BE2C (cell line): ENCODE data around the gene TECTB.

Source experiments
- DNase-seq: peaks from one replicate; pipeline ENCODE4 v3.0.0-alpha.2; 2020
- H3K27me3 ChIP-seq: fragments of 250-450 bp; sonication (Bioruptor Pico); 2 replicates; pipeline ENCODE4 v1.5.1; 2020; ENCODE audit warnings: mild to moderate bottlenecking
- H3K36me3 ChIP-seq: fragments of 250-450 bp; sonication (Bioruptor Pico); 2 replicates; pipeline ENCODE4 v1.5.1; 2020; ENCODE audit warnings: mild to moderate bottlenecking
- H3K4me1 ChIP-seq: fragments of 250-450 bp; sonication (Bioruptor Pico); 2 replicates; pipeline ENCODE4 v1.5.1; 2020
- H3K4me3 ChIP-seq: 2 replicates; pipeline ENCODE4 v1.5.1; 2011; ENCODE audit warnings: low read depth, low read length
- H3K9me3 ChIP-seq: fragments of 250-450 bp; sonication (Bioruptor Pico); 2 replicates; pipeline ENCODE4 v1.5.1; 2020
- TF ChIP-seq, protein P1 (sequence below): IDR thresholded peaks from 2 replicates; pipeline ENCODE4 v1.5.1; 2012; ENCODE audit warnings: mild to moderate bottlenecking, low read depth, low read length

TECTB gene

DNA sequence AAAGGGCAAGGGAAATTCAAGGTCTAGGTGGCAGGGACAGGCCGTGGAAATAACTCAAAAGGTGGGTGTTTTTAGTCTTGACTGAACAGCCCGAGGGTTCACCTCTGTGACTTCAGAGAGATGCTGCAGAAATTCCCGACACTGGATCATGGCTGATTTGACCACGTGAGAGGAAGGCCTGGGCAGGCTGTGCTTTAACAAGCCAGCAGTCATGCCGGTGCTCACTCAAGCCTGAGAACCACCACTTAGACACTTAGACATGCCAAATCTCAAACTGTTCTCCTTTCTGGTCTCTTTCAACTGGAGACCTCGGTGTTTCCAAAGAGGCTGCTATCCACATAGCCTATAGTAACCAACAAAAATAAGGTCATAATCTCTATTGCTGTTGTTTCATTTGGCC is 15.4 kb downstream of the TECTB start:
- no peaks in the 10 kb centered on the region for H3K27me3 ChIP-seq

DNA sequence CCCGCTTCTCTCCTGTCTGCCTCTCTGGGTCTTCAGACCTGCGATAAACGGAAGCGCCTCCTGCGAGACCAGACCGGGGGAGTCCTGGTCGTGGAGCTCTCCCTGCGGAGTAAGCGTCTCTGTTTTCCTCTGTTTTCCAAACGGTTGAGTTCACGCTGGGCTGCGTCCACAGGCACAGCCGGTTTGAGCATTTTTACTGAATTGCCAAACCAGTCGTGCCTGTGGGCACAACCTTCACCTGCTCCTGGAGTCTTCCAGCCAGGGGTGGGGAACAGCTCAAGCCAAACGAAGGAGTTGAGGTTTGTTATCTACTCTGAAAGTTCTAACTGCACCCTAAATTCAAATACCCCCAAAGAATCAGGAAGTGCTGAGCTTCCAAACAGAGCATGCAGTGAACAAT is 16.3 kb downstream of the TECTB start:
- no peaks in the 10 kb centered on the region for H3K9me3 ChIP-seq
- H3K4me3 ChIP-seq = no peak overlapping the region
- TF ChIP-seq, protein P1, sequence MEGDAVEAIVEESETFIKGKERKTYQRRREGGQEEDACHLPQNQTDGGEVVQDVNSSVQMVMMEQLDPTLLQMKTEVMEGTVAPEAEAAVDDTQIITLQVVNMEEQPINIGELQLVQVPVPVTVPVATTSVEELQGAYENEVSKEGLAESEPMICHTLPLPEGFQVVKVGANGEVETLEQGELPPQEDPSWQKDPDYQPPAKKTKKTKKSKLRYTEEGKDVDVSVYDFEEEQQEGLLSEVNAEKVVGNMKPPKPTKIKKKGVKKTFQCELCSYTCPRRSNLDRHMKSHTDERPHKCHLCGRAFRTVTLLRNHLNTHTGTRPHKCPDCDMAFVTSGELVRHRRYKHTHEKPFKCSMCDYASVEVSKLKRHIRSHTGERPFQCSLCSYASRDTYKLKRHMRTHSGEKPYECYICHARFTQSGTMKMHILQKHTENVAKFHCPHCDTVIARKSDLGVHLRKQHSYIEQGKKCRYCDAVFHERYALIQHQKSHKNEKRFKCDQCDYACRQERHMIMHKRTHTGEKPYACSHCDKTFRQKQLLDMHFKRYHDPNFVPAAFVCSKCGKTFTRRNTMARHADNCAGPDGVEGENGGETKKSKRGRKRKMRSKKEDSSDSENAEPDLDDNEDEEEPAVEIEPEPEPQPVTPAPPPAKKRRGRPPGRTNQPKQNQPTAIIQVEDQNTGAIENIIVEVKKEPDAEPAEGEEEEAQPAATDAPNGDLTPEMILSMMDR = no peak
- no peaks in the 10 kb centered on the region for H3K27me3 ChIP-seq
- H3K4me1 ChIP-seq = peaks cover 29% of the 10 kb centered on the region
- no peak for DNase-seq
- H3K36me3 ChIP-seq = no peaks in the 10 kb centered on the region

More for the DNA sequence above, 15.4 kb downstream of the TECTB start:
- DNase-seq = peak; percentile 31
- H3K4me1 ChIP-seq = peaks cover 30% of the 10 kb centered on the region
- no peaks in the 10 kb centered on the region for H3K36me3 ChIP-seq
- H3K9me3 ChIP-seq = no peaks in the 10 kb centered on the region
- TF ChIP-seq, protein P1 = no peak
- H3K4me3 ChIP-seq = no peak overlapping the region

DNA sequence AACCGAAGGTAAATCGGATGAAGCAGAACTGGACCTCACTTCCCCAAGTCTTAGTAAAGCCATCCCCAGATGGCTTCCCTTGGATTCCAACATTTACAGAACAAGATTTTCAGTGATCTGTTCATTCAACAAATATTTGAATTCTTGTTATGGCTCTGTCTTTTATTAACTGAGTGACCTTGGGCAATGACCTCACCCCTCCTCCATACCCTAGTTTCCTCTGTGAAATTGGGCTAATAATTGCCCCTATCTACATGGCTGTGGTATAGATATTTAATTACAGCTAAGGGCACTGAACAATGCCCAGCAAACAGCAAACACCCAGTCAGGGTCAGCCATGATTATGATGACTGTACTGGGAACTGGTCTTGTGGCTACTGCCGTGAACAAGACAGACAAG is 19.1 kb downstream of the TECTB start:
- DNase-seq = no peak
- H3K27me3 ChIP-seq = no peaks in the 10 kb centered on the region
- H3K4me1 ChIP-seq = peaks cover 12% of the 10 kb centered on the region; the same call in 1 of the 2 replicates
- H3K36me3 ChIP-seq = no peaks in the 10 kb centered on the region
- no peak overlapping the region for H3K4me3 ChIP-seq
- no peaks in the 10 kb centered on the region for H3K9me3 ChIP-seq
- TF ChIP-seq, protein P1 = no peak

DNA sequence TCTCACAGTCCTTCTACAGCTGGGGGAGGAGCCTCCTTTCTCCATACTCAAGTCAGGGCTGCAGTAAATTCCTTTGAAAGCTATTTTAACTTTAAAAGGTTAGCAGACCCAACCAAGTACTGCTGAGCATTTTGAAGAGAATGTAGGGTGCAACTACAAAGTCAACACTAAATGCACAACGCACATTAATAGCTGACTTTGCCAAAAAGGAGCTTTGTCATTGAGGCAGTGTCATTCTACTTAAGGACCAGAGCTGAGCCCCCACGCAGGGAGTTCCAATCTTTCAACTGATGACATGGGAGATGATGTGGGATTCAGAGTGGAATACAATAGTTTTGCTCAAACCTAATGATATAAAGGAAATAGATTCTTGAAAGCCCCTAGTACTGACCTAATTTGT is 20.3 kb downstream of the TECTB start:
- DNase-seq = no peak
- Histone ChIP-seq H3K36me3 (no peaks in the 10 kb centered on the region), H3K4me1 (peaks cover 12% of the 10 kb centered on the region), H3K27me3 (no peaks in the 10 kb centered on the region), H3K4me3 (no peak overlapping the region), H3K9me3 (no peaks in the 10 kb centered on the region)
- TF ChIP-seq, protein P1 = no peak

DNA sequence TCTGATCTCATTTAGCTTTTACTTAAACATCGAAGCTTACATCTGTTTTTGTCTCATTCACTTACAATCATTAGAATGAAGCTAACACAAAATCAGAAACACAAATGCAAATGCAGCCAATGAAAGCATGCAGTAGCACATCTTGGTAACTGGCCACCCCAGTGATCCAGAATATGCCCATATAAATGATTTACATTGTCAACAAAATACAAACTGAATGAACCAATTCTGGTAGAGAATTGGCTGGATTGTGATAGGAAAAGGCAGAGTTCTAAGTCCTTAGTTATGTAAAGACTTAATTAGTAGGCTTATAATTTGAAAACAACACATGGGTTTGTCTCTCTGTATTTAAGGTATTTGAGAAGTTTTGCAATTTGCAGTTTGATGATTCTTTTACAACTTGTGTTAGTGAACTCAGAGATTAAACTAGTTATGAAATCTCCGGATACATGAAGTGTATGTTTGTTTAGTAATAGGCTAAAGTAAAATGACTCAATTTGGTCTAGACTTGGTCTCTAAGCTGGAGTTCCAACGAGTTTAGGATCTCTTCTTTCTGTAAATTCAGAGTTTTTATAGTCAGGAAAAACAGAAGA is 21.2 kb downstream of the TECTB start:
- H3K9me3 ChIP-seq = no peaks in the 10 kb centered on the region

More for the DNA sequence above, 21.2 kb downstream of the TECTB start:
- no peaks in the 10 kb centered on the region for H3K27me3 ChIP-seq
- H3K4me1 ChIP-seq = peaks cover 8% of the 10 kb centered on the region
- TF ChIP-seq, protein P1 = no peak
- no peak overlapping the region for H3K4me3 ChIP-seq
- H3K36me3 ChIP-seq = no peaks in the 10 kb centered on the region
- DNase-seq = no peak
